Measurements from ENCODE around the gene BAIAP2L2. TPM values are rescaled to one million over a fixed set of nuclear protein-coding genes. Genes with fewer than 3 reads are reported as not detected.

Gene BAIAP2L2
- total and polyA plus RNA-seq, 2 experiments from 2014 or later, result 4.4 to 8.2 TPM

- Histone ChIP-seq H3K79me2 (no peaks in the 10 kb centered on the region), H3K9me2 (replicated peaks; ENCODE audit: insufficient read depth) (no peaks in the 10 kb centered on the region), H4K20me1 (ENCODE audit: insufficient read depth, poor library complexity, severe bottlenecking) (no peaks in the 10 kb centered on the region), H3K36me3 (replicated peaks; ENCODE audit: insufficient read depth, low read depth) (no peaks in the 10 kb centered on the region), H3K9me3 (ENCODE audit: low read depth) (no peaks in the 10 kb centered on the region), H2AFZ (no peak overlapping the region), H3K4me3 (no peak overlapping the region), H3K27ac (no peak overlapping the region), H3K27me3 (peaks cover 14% of the 10 kb centered on the region), H3K4me1 (ENCODE audit: insufficient read depth) (peaks cover 11% of the 10 kb centered on the region), H3K4me2 (peak overlapping the region; percentile 86)
- 70% methylated on average over 11 of the region's 17 CpGs for WGBS (ENCODE audit: low lambda C conversion rate, missing lambda C conversion rate)
- TF ChIP-seq EZH2 (IDR thresholded peaks at IDR 0.05; ENCODE audit: borderline replicate concordance) (no peak), EZH2phosphoT487 (IDR thresholded peaks at IDR 0.05; ENCODE audit: low read depth, severe bottlenecking, unreplicated experiment) (no peak), CTCF (IDR thresholded peaks at IDR 0.05; ENCODE audit: poor library complexity) (no peak)
- DNase-seq (ENCODE audit: low spot score), result no peak
Observed at GRCh38 chr22:38081636-38081940, 28.9 kb downstream of the BAIAP2L2 start.

GRCh38 chr22:38080850-38081635 is 29.4 kb downstream of the BAIAP2L2 start:
- TF ChIP-seq CTCF (IDR thresholded peaks at IDR 0.05; ENCODE audit: poor library complexity), result no peak
- no peak for TF ChIP-seq EZH2phosphoT487 (IDR thresholded peaks at IDR 0.05; ENCODE audit: low read depth, severe bottlenecking, unreplicated experiment)
- TF ChIP-seq EZH2 (IDR thresholded peaks at IDR 0.05; ENCODE audit: borderline replicate concordance), result peak; percentile 34
- Histone ChIP-seq H3K9me3 (ENCODE audit: low read depth) (no peaks in the 10 kb centered on the region), H3K27me3 (peaks cover 14% of the 10 kb centered on the region), H3K4me3 (no peak overlapping the region), H4K20me1 (ENCODE audit: insufficient read depth, poor library complexity, severe bottlenecking) (no peaks in the 10 kb centered on the region), H2AFZ (peak overlapping the region; percentile 45), H3K4me1 (ENCODE audit: insufficient read depth) (peaks cover 11% of the 10 kb centered on the region), H3K36me3 (replicated peaks; ENCODE audit: insufficient read depth, low read depth) (no peaks in the 10 kb centered on the region), H3K9me2 (replicated peaks; ENCODE audit: insufficient read depth) (no peaks in the 10 kb centered on the region), H3K79me2 (no peaks in the 10 kb centered on the region), H3K4me2 (peak overlapping the region; percentile 86), H3K27ac (no peak overlapping the region)
- 17% methylated on average over 98 of the region's 110 CpGs for WGBS (ENCODE audit: low lambda C conversion rate, missing lambda C conversion rate)
- DNase-seq (ENCODE audit: low spot score), result peak; percentile 72

- peak overlapping the region; percentile 86 for H3K4me2 ChIP-seq
- H2AFZ ChIP-seq, result no peak overlapping the region
- 82% methylated on average over 11 of the region's 11 CpGs for WGBS (ENCODE audit: low lambda C conversion rate, missing lambda C conversion rate)
- no peaks in the 10 kb centered on the region for H4K20me1 ChIP-seq (ENCODE audit: insufficient read depth, poor library complexity, severe bottlenecking)
- H3K9me2 ChIP-seq (replicated peaks; ENCODE audit: insufficient read depth), result no peaks in the 10 kb centered on the region
- H3K27ac ChIP-seq, result no peak overlapping the region
- peaks cover 11% of the 10 kb centered on the region for H3K4me1 ChIP-seq (ENCODE audit: insufficient read depth)
- no peak overlapping the region for H3K4me3 ChIP-seq
- H3K36me3 ChIP-seq (replicated peaks; ENCODE audit: insufficient read depth, low read depth), result no peaks in the 10 kb centered on the region
- H3K9me3 ChIP-seq (ENCODE audit: low read depth), result no peaks in the 10 kb centered on the region
- no peak for TF ChIP-seq EZH2 (IDR thresholded peaks at IDR 0.05; ENCODE audit: borderline replicate concordance)
- no peak for TF ChIP-seq CTCF (IDR thresholded peaks at IDR 0.05; ENCODE audit: poor library complexity)
- no peak for TF ChIP-seq EZH2phosphoT487 (IDR thresholded peaks at IDR 0.05; ENCODE audit: low read depth, severe bottlenecking, unreplicated experiment)
- no peak for DNase-seq (ENCODE audit: low spot score)
- H3K27me3 ChIP-seq, result peaks cover 14% of the 10 kb centered on the region
- H3K79me2 ChIP-seq, result no peaks in the 10 kb centered on the region
Observed at GRCh38 chr22:38080474-38080849, 30.0 kb downstream of the BAIAP2L2 start.

All from hepatocyte (in vitro differentiated cells).